ENCODE data around the gene SQSTM1. TPM values are rescaled to one million over a fixed set of nuclear protein-coding genes. Genes with fewer than 3 reads are reported as not detected.

SQSTM1 gene
- total and polyA plus RNA-seq, 10 donors = 105 to 328 (median 276) TPM

DNA sequence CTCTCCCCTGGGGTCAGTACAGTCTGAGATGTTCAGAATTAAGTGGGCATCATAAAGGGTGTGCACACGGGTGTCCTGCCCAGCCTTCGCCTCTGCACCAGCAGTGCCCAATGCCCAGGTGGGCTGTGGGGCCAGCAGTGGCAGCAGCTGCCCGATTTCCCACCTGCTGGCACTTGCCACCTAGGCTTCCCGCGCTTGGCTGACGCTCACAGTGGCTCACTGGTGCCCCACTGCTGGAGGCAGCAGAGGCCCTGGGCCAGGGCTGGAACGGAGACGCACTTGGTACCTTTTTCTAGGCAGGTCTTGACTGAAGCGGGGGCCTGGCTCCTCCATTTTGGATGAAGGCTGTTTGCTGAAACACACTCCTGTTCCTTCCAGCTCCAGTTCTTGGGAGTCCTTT is 20.9 kb downstream of the SQSTM1 start:
- peak; percentile 66 for DNase-seq
- WGBS, 5 donors = 94 to 100% (median 97%) methylated on average over 3 to 9 of the region's 9 CpGs
- Histone ChIP-seq H3K4me1 (peaks cover 3 to 31% (median 12%) of the 10 kb centered on the region in 6 donors), H3K27ac (no peak overlapping the region), H3K36me3 (peaks cover 4 to 89% (median 61%) of the 10 kb centered on the region in 6 donors), H3K27me3 (replicated peaks in 1 of 7) (no peaks in the 10 kb centered on the region), H3K4me3 (no peak overlapping the region), H3K9me3 (peaks cover 2 to 17% (median 12%) of the 10 kb centered on the region in 8 donors)
- TF ChIP-seq, protein P1, sequence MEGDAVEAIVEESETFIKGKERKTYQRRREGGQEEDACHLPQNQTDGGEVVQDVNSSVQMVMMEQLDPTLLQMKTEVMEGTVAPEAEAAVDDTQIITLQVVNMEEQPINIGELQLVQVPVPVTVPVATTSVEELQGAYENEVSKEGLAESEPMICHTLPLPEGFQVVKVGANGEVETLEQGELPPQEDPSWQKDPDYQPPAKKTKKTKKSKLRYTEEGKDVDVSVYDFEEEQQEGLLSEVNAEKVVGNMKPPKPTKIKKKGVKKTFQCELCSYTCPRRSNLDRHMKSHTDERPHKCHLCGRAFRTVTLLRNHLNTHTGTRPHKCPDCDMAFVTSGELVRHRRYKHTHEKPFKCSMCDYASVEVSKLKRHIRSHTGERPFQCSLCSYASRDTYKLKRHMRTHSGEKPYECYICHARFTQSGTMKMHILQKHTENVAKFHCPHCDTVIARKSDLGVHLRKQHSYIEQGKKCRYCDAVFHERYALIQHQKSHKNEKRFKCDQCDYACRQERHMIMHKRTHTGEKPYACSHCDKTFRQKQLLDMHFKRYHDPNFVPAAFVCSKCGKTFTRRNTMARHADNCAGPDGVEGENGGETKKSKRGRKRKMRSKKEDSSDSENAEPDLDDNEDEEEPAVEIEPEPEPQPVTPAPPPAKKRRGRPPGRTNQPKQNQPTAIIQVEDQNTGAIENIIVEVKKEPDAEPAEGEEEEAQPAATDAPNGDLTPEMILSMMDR (IDR thresholded peaks at IDR 0.05 in 8 of 11, conservative IDR thresholded peaks at IDR 0.05 in 3 of 11) = no peak
- peak in 1 of 3 donors; percentile 27 for TF ChIP-seq POLR2AphosphoS5 (IDR thresholded peaks at IDR 0.05)
- intact Hi-C loops (cut with DNase I; ENCODE audit: low total_unique reads) = no loop called here

DNA sequence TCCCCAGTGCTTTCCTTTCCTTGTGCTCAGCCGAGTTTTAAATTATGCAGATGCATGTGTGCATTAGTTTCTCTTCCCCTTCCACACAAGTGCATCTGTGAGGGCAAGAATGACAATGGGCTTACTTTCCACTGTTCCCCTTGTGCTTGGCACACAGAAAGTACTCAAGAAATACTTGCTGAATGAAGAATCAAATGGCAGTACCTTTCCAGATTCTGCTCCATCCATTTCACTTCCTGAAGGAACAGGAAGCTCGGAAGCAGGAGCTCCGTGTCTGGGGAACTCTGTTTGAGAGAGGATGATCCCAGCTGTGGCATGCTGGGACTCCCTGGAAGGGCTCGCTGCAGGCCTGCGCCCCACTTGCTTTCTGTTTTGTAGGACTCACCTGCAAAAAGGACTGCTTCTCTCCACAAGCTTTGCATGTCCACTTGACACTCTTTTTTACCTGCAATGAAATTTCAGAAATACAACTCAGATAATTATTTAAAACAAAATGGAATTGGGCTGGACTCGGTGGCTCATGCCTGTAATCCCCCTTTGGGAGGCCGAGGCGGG is 32.4 kb downstream of the SQSTM1 start:
- peaks cover 11 to 62% (median 37%) of the 10 kb centered on the region in 6 donors for H3K4me1 ChIP-seq
- no peaks in the 10 kb centered on the region for H3K9me3 ChIP-seq
- H3K27ac ChIP-seq = peak overlapping the region in 6 of 8 donors; percentile 15 to 74 (median 58)
- TF ChIP-seq POLR2A (IDR thresholded peaks at IDR 0.05) = no peak
- TF ChIP-seq, protein P1 (IDR thresholded peaks at IDR 0.05 in 8 of 11, conservative IDR thresholded peaks at IDR 0.05 in 3 of 11) = no peak
- TF ChIP-seq POLR2AphosphoS5 (IDR thresholded peaks at IDR 0.05) = peak in 2 of 3 donors; percentile 13 to 34
- intact Hi-C loops (cut with DNase I; ENCODE audit: low total_unique reads) = loop anchor here (10.0 kb wide), 1 partner anchor 48 kb away; the partner anchor contains the start of gene MGAT4B
- peaks cover 0 to 54% (median 39%) of the 10 kb centered on the region in 6 donors for H3K36me3 ChIP-seq
- WGBS, 5 donors = 66 to 78% (median 73%) methylated on average over 8 of the region's 8 CpGs
- peak overlapping the region in 1 of 8 donors; percentile 24 for H3K4me3 ChIP-seq
- peak; percentile 57 for DNase-seq
- no peaks in the 10 kb centered on the region for H3K27me3 ChIP-seq (replicated peaks in 1 of 7)

DNA sequence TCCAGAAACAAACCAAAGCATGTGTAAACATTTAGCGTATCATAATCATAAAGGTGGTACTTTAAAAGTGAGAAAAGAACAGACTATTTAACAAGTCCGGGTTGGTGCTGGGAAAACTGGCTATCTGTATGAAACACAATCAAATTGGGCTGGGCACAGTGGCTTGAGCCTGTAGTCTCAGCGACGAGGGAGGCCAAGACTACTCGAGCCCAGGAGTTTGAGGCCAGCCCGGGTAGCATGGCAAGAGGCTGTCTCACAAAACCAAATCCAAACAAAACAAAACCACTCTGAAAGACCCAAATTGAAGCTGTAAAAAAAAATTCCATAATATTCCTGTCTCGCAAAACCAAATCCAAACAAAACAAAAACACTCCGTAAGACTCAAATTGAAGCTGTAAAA is 33.7 kb downstream of the SQSTM1 start:
- Histone ChIP-seq H3K36me3 (peaks cover 0 to 41% (median 33%) of the 10 kb centered on the region in 6 donors), H3K4me3 (no peak overlapping the region), H3K27me3 (replicated peaks in 1 of 7) (no peaks in the 10 kb centered on the region), H3K27ac (no peak overlapping the region), H3K9me3 (no peaks in the 10 kb centered on the region), H3K4me1 (peaks cover 11 to 69% (median 42%) of the 10 kb centered on the region in 6 donors)
- 93 to 97% (median 95%) methylated on average over 8 of the region's 8 CpGs for WGBS, 5 donors
- TF ChIP-seq POLR2AphosphoS5 (IDR thresholded peaks at IDR 0.05) (no peak), POLR2A (IDR thresholded peaks at IDR 0.05) (no peak)
- TF ChIP-seq, protein P1 (IDR thresholded peaks at IDR 0.05 in 8 of 11, conservative IDR thresholded peaks at IDR 0.05 in 3 of 11) = no peak
- DNase-seq = peak; percentile 32
- intact Hi-C loops (cut with DNase I; ENCODE audit: low total_unique reads) = loop anchor here (10.0 kb wide), 1 partner anchor 50 kb away; the partner anchor contains the start of gene MGAT4B

DNA sequence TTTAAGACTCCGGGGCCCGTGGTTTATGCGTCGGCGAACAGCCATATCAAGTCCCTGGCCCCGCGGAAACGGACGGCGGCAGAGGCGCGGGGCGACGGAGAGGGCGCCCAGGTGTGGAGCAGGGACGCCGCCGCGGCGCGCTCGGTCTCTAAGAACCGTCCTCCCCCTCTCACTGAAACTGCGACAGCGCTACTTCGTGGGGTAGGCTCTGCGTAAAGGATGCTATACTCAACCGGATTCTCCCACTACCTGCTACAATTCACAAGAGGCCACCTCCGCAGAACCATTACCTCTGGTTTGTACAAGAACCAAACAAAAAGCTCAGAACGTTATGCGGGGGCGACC is 37.5 kb downstream of the SQSTM1 start:
- DNase-seq = peak; percentile 89
- peaks cover 0 to 17% (median 11%) of the 10 kb centered on the region in 6 donors for H3K36me3 ChIP-seq
- peaks cover 0 to 6% (median 0%) of the 10 kb centered on the region in 8 donors for H3K9me3 ChIP-seq
- TF ChIP-seq POLR2A (IDR thresholded peaks at IDR 0.05) (no peak), POLR2AphosphoS5 (IDR thresholded peaks at IDR 0.05) (no peak)
- H3K4me1 ChIP-seq = peaks cover 10 to 57% (median 32%) of the 10 kb centered on the region in 6 donors
- peak overlapping the region; percentile 88 to 100 (median 99) for H3K4me3 ChIP-seq
- WGBS, 5 donors = 0 to 1% (median 0%) methylated on average over 15 to 32 of the region's 32 CpGs
- intact Hi-C loops (cut with DNase I; ENCODE audit: low total_unique reads) = loop anchor here (10.0 kb wide), 1 partner anchor 53 kb away; the partner anchor contains the start of gene MGAT4B
- H3K27me3 ChIP-seq (replicated peaks in 1 of 7) = no peaks in the 10 kb centered on the region
- peak overlapping the region; percentile 71 to 92 (median 88) for H3K27ac ChIP-seq

Measured in spleen (tissue), 11 donors.